ENCODE results near the gene IL16.
"Not testable (repeated sequence)": the region's sequence is repeated elsewhere in the genome, so short reads cannot be mapped to it uniquely, and the experiment has no call there.

The IL16 gene

DNA sequence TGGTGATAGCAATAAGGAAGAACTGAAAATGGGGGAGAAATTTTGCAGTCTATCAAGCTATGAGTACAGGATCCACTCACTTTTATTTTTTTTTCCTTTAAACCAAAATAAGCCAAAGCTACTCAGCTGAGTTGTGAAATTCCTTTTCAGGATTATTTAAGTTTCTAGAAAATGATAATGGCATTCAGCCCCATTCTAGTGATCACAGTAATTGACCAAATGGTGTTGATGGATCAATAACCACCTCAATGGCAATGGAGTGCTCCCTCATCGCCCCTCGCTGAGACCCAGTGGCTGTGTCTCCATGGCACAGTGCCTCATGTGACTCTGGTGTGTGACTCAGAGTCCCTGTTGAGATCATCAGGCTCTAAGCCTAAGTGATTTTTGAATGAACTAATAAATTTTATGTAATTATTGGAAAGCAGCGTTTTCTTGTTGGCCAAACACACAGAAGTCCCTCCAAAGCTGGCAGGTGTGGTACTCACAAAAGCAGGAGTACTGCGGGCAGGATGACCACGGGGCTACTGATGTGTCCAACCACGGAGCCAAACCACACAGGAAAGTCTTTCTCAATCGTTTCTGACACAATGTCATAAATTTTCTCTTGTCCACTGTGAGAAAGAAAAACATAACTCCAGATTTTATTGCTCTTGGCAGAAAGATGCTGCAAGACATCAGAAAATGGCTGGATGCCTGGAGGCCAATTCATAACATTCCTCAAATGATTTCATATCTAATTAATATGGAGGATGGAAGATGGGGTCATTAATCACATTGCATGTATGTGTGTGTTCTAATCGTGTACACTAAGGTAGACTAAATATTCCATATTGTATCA is 141.7 kb downstream of the IL16 start:
- no peak for DNase-seq (ENCODE audit: low spot score)

DNA sequence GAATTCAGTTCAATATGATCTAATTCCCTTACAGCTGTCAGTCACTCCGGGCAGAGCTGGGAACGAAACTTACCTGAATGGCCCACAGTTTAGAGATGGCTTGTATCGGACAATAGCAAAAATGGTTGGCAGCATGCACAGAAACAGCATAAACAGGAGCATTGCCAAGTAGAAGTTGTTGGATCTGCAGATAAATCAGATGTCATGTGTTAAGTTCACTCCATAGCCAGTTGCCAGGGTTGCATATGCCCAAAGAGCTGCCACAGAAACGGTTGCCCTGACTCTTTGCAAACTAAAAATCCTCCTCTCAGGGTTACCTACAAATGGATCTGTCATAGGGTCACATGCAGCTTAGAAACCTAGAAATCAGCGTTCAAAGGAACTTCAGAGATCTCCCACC is 142.6 kb downstream of the IL16 start:
- no peak for DNase-seq (ENCODE audit: low spot score)

DNA sequence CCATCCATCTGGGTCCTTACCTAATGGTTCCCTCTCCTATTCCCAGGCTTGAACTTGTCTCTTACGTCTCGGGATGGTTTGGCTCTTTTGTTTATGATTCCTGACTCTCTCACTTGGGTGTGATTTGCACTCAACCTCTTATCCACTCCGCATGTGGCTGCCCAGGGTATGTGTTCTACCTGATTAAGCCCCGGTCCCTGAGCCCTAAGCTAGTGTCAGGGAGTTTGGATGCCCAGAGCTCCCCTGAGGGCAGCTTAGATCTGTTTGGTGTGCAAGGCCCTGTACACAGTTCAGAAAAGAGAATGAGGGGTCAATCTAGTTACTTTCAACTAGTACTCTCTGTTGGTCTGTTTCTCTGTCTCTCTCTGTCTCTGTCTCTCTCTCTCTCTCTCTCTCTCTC is 143.2 kb downstream of the IL16 start:
- DNase-seq (ENCODE audit: low spot score) = no peak

DNA sequence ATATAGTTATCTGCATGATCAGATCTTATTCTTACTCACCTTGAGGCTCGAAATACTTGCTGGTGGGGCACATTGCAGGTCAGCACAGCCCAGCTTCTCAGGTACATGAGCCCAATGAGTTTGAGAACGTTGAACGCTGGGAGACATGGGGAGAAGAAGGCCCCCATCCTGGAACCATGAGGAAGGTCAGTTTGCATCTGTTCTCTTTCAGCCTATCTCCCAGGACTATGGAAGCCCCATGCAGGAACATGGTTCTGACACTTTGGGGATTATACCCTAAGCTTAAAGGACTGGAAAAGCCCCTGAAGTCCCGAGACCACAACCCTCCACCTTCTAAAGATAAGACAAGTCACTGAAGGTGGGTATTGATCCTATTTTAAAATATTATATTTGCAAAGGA is 144.7 kb downstream of the IL16 start:
- DNase-seq (ENCODE audit: low spot score) = no peak

DNA sequence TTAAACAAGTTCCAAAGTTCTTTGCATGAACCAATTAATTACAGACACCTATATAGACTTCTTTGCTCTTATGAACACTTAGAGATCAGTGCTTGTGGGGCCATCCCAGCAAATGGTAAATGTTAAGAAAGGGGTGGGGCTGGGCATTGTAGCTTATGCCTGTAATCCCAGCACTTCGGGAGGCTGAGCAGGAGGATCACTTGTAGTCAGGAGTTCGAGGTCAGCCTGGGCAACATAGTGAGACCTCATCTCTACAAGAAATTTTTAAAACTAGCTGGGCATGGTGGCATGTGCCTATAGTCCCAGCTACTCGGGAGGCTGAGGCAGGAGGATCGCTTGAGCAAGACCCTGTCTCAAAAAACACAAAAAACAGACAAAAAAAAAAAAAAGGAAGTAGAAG is 146.7 kb downstream of the IL16 start:
- no peak for DNase-seq (ENCODE audit: low spot score)

DNA sequence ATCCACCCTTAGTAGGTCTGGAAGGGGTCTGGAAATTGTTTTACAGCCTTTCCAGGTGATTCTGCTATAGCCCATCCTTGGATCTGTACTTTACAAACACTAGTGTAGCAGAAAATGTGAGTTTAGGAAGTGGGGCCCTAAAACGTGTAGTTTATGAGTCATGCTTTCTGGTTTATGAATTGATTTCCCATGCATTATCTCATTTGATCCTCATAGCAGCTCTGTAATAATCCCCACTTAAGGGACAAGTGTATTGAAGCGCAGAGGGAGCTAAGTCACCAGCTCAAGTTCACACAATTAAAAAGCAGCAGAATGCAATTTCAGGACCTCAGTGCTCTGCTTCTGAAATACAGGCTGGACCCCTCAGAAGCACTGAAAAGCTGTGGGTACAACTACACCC is 149.9 kb downstream of the IL16 start:
- no peak for DNase-seq (ENCODE audit: low spot score)

DNA sequence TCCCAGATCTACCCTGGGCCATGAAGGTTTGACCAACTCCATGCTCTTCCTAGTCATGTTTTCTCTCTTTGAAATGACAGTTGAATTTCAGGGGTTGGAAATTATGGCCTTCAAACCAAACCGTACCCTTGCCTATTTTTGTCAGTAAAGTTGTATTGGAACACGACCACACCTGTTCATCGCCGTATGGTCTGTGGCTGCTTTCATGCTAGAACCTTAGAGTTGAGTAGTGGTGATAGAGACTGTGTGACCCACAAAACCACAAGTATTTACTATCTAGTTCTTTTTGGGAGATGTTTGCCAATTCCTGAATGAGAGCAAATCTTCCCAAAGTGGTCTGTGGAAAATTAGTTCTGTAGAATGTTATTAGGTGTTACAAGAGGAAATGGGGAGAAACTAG is 151.2 kb downstream of the IL16 start:
- DNase-seq (ENCODE audit: low spot score) = no peak

DNA sequence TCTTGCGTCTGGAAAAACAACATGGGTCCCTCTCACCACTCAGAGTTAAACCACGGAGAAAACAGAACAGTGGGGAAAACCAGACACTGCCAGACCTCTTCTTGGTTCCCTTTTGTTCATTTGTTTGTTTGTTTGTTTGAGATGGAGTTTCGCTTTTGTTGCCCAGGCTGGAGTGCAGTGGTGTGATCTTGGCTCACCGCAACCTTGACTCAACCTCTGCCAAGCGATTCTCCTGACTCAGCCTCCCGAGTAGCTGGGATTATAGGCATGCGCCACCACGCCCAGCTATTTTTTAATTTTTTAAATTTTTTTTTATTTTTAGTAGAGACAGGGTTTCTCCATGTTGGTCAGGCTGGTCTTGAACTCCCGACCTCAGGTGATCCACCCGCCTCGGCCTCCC is 152.0 kb downstream of the IL16 start:
- not testable (repeated sequence) for DNase-seq (ENCODE audit: low spot score)

DNA sequence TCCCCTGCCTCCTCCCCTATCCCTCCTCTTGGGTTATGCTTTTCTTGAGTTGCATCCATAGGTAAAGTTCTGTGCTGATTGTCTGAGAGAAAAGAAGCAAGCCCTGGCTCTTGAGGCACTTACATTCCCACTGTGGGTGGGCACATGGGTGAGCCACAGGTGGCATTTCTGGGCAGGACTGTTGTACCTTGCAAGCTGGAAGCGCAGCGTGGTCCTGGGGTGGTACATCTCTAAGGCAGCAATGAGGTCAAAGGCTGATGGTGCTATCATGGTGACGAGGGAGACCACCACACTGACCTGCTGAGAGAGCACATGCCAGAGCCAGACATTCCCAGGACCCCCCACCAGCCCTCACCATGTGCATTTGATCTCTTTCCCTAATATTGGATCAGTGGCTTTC is 152.6 kb downstream of the IL16 start:
- DNase-seq (ENCODE audit: low spot score) = no peak

DNA sequence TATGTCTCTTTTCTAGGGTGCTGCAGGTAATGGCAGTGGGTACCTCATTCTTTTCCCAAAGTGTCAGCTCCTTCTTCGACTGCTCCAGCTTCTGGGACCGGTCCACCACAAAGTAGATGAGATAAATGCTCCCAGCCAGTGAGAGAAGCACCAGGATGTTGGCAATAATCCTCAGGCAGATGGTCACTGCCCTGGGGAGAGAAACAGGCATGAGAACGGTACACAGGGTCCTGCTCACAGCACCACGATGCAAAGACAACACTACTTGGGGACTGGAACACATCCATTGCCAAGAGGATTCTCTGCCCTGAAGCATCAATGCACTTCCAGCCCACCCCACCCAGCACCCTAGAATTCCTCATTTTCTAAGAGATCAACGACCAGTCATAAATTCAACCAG is 155.0 kb downstream of the IL16 start:
- no peak for DNase-seq (ENCODE audit: low spot score)

DNA sequence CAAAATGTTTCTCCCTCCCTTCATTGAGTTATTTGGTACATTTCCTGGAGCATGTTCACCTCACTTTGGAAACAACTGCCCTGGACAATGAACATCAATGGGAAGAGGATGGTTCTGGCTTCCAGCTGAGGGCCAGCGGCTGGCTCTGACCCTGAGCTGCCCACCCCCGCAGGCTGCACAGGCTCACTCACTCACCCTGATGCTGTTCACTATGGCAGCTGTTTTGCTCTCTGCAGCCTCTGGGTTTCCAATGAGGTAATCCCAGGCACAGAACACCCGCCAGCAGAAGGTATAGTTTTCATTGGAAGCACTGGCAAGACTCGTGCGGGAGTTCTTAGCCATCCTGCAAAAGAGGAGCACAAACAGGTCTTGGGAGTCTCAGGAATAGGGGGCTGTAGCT is 159.6 kb downstream of the IL16 start:
- no peak for DNase-seq (ENCODE audit: low spot score)

DNA sequence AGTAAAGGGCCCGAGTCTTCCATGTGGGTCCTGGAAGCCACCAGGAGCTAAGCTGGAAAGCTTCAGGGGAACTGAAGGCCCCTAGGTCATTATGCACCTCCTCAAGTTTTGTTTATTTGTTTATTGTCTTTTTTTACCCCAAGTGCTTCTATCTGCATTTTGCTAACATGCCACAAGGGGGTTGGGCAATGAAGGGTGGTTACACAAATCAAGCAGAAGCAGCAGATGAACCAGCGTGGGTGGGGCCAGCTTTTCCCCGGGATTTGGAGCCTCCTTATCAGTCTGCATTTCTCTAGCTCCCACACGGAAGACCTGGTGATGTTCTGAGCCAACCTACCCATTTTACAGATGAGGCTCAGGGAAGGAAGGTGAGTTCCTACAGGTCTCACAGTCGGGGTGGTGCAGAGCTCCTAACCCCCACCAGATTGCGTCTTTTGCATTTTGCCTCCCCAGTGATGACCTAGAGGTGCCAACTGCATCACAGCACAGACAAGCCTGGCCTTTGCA is 160.6 kb downstream of the IL16 start:
- no peak for DNase-seq (ENCODE audit: low spot score)

DNA sequence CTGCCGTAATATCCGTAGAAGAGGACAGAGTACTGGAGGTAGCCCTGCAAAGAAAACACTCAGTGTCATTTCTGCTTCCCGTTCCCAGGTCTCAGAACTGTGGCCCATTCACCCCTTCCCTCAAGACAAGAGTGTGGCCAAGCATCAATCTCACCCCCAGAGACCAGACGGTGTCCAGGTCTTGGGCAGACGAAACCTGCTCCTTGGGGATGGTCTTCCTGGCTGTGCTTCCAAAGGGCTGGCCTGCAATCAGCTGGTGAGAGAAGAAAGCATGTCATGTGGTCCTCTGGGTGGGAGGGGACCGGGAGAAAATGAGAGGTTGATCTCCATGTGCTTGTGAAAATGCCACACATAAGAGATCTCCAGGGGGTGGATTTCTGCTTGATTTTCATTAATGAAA is 161.6 kb downstream of the IL16 start:
- no peak for DNase-seq (ENCODE audit: low spot score)

DNA sequence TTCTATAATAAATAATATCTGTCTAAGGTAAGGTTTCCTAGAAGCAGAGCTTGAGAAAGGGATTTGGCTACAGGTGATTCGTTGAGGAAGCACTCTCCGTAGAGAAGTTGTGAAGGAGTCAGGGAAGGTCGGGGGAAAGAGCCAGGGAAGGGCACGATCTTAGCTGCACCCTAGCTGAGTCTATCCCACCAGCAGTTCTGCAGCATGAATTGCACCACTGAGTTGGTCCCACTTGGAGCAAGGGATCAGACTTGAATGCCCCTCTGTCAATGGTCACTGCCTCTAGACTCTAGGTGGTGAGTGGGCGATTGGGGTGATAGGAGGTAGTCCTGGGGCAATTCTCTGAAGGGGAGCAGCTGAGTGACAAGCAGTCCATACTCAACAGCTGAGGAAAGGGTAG is 163.8 kb downstream of the IL16 start:
- no peak for DNase-seq (ENCODE audit: low spot score)

DNA sequence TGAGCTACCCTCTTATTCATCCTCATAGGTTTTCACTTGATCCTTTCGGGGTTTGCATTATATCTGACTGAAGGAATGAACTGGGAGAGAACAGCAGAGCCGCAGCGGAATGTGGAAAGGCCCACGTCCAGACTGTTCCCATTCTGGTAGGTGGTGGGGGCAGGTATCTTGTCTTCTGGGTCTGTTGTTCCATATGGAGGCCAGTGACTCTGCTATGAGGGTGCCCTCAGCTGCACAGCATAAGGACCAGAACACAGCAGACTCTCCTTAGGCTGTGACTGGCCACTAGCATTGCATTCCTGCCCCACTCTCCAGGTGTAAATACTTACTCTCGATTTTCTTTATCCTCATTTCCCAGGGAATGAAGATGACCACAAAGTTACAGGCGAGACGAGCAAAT is 165.2 kb downstream of the IL16 start:
- no peak for DNase-seq (ENCODE audit: low spot score)

DNA sequence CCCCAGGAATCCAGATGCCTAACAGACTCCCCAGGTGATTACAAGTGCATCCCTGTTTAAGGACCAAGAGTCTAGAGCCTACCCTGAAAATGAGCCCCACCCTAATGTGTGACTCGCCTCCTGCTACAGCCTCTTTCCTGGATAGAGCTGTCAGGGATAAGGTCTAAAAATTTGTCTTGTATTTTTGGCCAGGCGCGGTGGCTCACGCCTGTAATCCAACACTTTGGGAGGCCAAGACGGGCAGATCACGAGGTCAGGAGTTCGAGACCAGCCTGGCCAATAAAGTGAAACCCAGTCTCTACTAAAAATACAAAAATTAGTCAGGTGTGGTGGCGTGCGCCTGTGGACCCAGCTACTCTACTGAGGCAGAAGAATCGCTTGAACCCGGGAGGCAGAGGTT is 166.1 kb downstream of the IL16 start:
- no peak for DNase-seq (ENCODE audit: low spot score)

DNA sequence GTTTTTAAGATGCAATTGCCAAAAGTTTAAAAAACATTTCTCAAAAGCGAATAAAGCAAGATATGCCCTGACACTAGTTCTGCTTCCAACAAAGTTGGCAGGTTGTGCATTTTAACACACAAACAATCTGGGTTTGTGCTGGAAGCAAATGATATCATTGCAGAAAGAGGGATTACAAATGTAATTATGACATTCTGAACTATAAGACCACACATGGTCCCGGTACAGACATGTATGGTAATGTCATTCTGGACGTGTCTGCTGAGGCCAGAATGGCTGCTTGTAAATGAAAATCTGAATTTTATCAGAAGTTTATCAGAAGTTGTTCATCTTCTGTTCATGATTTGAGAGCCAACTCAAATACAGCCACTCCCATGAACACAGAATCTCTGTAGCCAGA is 166.6 kb downstream of the IL16 start:
- DNase-seq (ENCODE audit: low spot score) = no peak
